ENCODE data around the gene CREM.

Gene CREM

GRCh38 chr10:35201234-35201633 is 74.6 kb downstream of the CREM start:
- H3K4me3 ChIP-seq (replicated peaks in 1 of 2; ENCODE audit: low read depth in 2 of 2, low read length in 2 of 2), result no peak overlapping the region
- TF ChIP-seq CTCF (IDR thresholded peaks at IDR 0.05; ENCODE audit: low read depth, low read length), result no peak
- no peak for DNase-seq (ENCODE audit: low read depth in 2 of 2)

DNA sequence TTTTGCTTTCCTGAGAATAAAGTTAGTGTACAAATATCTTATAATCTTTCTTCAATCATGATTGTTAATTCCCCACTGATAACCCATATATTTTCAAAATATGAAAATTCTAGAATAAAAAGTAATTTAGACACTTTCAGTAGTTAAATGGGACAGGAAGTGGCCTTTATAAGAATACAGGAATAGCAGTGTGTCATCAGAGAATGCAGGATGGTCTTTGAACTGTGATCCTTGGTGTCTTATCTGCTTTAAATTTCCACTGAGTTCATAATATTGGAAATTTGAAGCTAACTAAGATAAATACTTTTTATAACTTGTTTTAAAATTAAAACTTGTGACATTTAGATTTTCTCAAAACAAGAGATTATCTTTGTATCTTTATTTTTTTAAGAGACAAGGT is 75.4 kb downstream of the CREM start:
- TF ChIP-seq CTCF (IDR thresholded peaks at IDR 0.05; ENCODE audit: low read depth, low read length), result no peak
- no peak overlapping the region for H3K4me3 ChIP-seq (replicated peaks in 1 of 2; ENCODE audit: low read depth in 2 of 2, low read length in 2 of 2)
- DNase-seq (ENCODE audit: low read depth in 2 of 2), result no peak

GRCh38 chr10:35203745-35204144 is 77.1 kb downstream of the CREM start:
- TF ChIP-seq CTCF (IDR thresholded peaks at IDR 0.05; ENCODE audit: low read depth, low read length), result no peak
- no peak for DNase-seq (ENCODE audit: low read depth in 2 of 2)
- H3K4me3 ChIP-seq (replicated peaks in 1 of 2; ENCODE audit: low read depth in 2 of 2, low read length in 2 of 2), result no peak overlapping the region

- DNase-seq (ENCODE audit: low read depth in 2 of 2), result no peak
- H3K4me3 ChIP-seq (replicated peaks in 1 of 2; ENCODE audit: low read depth in 2 of 2, low read length in 2 of 2), result no peak overlapping the region
- TF ChIP-seq CTCF (IDR thresholded peaks at IDR 0.05; ENCODE audit: low read depth, low read length), result no peak
Measured at GRCh38 chr10:35204650-35205319, 78.1 kb downstream of the CREM start.

DNA sequence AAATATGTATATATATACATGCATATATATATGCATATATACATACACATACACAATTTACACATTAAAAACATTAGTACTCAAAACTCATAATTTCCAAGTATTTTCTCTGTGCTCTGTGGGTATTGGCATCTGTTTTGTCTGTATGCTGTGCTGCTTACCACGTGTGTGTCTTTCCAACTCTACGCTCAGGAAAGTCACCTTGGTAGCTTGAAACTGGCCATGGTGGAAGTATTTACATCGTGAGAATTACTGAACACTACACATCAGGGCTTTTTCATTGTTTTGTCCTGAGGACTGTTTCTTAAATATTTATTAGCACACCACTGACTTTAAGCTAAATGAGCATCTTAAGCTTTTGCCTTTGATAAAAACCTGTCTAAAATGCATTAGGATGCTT is 79.6 kb downstream of the CREM start:
- DNase-seq (ENCODE audit: low read depth in 2 of 2), result no peak
- no peak for TF ChIP-seq CTCF (IDR thresholded peaks at IDR 0.05; ENCODE audit: low read depth, low read length)
- H3K4me3 ChIP-seq (replicated peaks in 1 of 2; ENCODE audit: low read depth in 2 of 2, low read length in 2 of 2), result no peak overlapping the region

GRCh38 chr10:35208536-35208935 is 81.9 kb downstream of the CREM start:
- peak in 1 of 2 donors; percentile 35 for DNase-seq (ENCODE audit: low read depth in 2 of 2)
- TF ChIP-seq CTCF (IDR thresholded peaks at IDR 0.05; ENCODE audit: low read depth, low read length), result no peak
- H3K4me3 ChIP-seq (replicated peaks in 1 of 2; ENCODE audit: low read depth in 2 of 2, low read length in 2 of 2), result no peak overlapping the region

Measured in cardiac fibroblast (primary cell).